Measurements from ENCODE around the gene CD6. TPM values are rescaled to one million over a fixed set of nuclear protein-coding genes. Genes with fewer than 3 reads are reported as not detected.
"Not testable (repeated sequence)": the region's sequence is repeated elsewhere in the genome, so short reads cannot be mapped to it uniquely, and the experiment has no call there.

CD6 gene
- total RNA-seq, 4 donors from 2014 or later = 0.16 to 0.25 TPM; not detected in 2

- no peak for TF ChIP-seq POLR2A (IDR thresholded peaks at IDR 0.05)
- no peak for TF ChIP-seq CTCF (IDR thresholded peaks at IDR 0.05 in 4 of 5, conservative IDR thresholded peaks at IDR 0.05 in 1 of 5)
- Histone ChIP-seq H3K36me3 (no peaks in the 10 kb centered on the region), H3K27ac (no peak overlapping the region), H3K9me3 (no peaks in the 10 kb centered on the region), H3K4me1 (no peaks in the 10 kb centered on the region), H3K27me3 (no peaks in the 10 kb centered on the region), H3K4me3 (no peak overlapping the region)
- in situ Hi-C loops (cut with MboI; ENCODE audit: low sequenced_read_pairs in 4 of 4) (no loop called here), intact Hi-C loops (cut with DNase I; ENCODE audit: low total_unique reads) (loop anchor here (1.0 to 2.0 kb wide), 2 partner anchors 158 to 216 kb away; no protein-coding TSS in a partner anchor)
- no peak for DNase-seq
- no peak for ATAC-seq
Measured at GRCh38 chr11:60970890-60971289, 590 bp upstream of the CD6 start.

- no peak overlapping the region for H3K27ac ChIP-seq
- no peaks in the 10 kb centered on the region for H3K9me3 ChIP-seq
- in situ Hi-C loops (cut with MboI; ENCODE audit: low sequenced_read_pairs in 4 of 4) = no loop called here
- DNase-seq = no peak
- H3K36me3 ChIP-seq = no peaks in the 10 kb centered on the region
- H3K4me1 ChIP-seq = no peaks in the 10 kb centered on the region
- H3K4me3 ChIP-seq = no peak overlapping the region
- TF ChIP-seq CTCF (IDR thresholded peaks at IDR 0.05 in 4 of 5, conservative IDR thresholded peaks at IDR 0.05 in 1 of 5) (no peak), POLR2A (IDR thresholded peaks at IDR 0.05) (no peak)
- intact Hi-C loops (cut with DNase I; ENCODE audit: low total_unique reads) = no loop called here
- H3K27me3 ChIP-seq = no peaks in the 10 kb centered on the region
- no peak for ATAC-seq
Measured at GRCh38 chr11:60972182-60973030, 926 bp downstream of the CD6 start.

GRCh38 chr11:60973699-60974098 is 2.2 kb downstream of the CD6 start:
- DNase-seq = no peak
- Histone ChIP-seq H3K27ac (no peak overlapping the region), H3K4me1 (no peaks in the 10 kb centered on the region), H3K9me3 (no peaks in the 10 kb centered on the region), H3K36me3 (no peaks in the 10 kb centered on the region), H3K4me3 (no peak overlapping the region), H3K27me3 (no peaks in the 10 kb centered on the region)
- in situ Hi-C loops (cut with MboI; ENCODE audit: low sequenced_read_pairs in 4 of 4) (no loop called here), intact Hi-C loops (cut with DNase I; ENCODE audit: low total_unique reads) (no loop called here)
- no peak for ATAC-seq
- TF ChIP-seq POLR2A (IDR thresholded peaks at IDR 0.05) (no peak), CTCF (IDR thresholded peaks at IDR 0.05 in 4 of 5, conservative IDR thresholded peaks at IDR 0.05 in 1 of 5) (no peak)

- H3K9me3 ChIP-seq; ATAC-seq; intact Hi-C loops (cut with DNase I; ENCODE audit: low total_unique reads); H3K27me3 ChIP-seq; H3K4me3 ChIP-seq; H3K36me3 ChIP-seq; DNase-seq; in situ Hi-C loops (cut with MboI; ENCODE audit: low sequenced_read_pairs in 4 of 4); H3K4me1 ChIP-seq; H3K27ac ChIP-seq: not testable (repeated sequence)
Measured at GRCh38 chr11:60974316-60974715, 2.8 kb downstream of the CD6 start.

- in situ Hi-C loops (cut with MboI; ENCODE audit: low sequenced_read_pairs in 4 of 4) = loop anchor here in 1 of 4 donors (25.0 kb wide), 1 partner anchor 113 kb away; no protein-coding TSS in a partner anchor
- Histone ChIP-seq H3K36me3 (no peaks in the 10 kb centered on the region), H3K27me3 (no peaks in the 10 kb centered on the region), H3K9me3 (no peaks in the 10 kb centered on the region), H3K4me1 (no peaks in the 10 kb centered on the region), H3K27ac (no peak overlapping the region), H3K4me3 (no peak overlapping the region)
- DNase-seq (no peak), ATAC-seq (no peak)
- intact Hi-C loops (cut with DNase I; ENCODE audit: low total_unique reads) = no loop called here
- TF ChIP-seq CTCF (IDR thresholded peaks at IDR 0.05 in 4 of 5, conservative IDR thresholded peaks at IDR 0.05 in 1 of 5) (no peak), POLR2A (IDR thresholded peaks at IDR 0.05) (no peak)
Measured at GRCh38 chr11:60974726-60975125, 3.2 kb downstream of the CD6 start.
